Breast epithelium (tissue), 3 donors: Measurements from ENCODE around the gene COL7A1.

Source experiments
- POLR2A ChIP-seq: fragments of 450-650 bp; IDR thresholded peaks from one replicate; pipeline ENCODE4 v1.6.1; 2016; ENCODE audit warnings: antibody characterized with exemption, mild to moderate bottlenecking, moderate library complexity
- TF ChIP-seq, protein P1 (sequence below), 3 donors: fragments of 450-650 bp; IDR thresholded peaks; one replicate each; pipeline ENCODE4 v1.5.1; 2016 to 2017; ENCODE audit warnings: antibody characterized with exemption in 3 of 3, mild to moderate bottlenecking in 3 of 3, moderate library complexity in 3 of 3

DNA sequence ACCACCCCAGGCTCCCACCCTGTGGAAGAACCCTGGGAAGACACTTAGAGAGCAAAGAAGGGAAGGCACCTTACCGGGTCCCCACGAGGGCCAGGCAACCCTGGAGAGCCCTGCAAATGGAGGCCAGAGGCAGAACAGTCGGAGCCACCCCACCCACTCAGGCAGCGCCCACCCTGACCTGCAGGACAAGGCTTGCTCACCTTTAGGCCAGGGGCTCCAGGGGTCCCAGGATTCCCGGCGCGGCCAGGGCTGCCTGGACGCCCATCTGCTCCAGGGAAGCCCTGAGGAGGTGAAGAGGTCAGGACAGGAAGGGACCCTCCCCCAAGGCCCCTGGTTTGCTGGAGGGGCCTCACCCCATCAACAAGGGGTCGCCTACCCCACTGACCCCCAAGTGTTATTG, 10.3 kb downstream of the COL7A1 start:
- TF ChIP-seq, protein P1, sequence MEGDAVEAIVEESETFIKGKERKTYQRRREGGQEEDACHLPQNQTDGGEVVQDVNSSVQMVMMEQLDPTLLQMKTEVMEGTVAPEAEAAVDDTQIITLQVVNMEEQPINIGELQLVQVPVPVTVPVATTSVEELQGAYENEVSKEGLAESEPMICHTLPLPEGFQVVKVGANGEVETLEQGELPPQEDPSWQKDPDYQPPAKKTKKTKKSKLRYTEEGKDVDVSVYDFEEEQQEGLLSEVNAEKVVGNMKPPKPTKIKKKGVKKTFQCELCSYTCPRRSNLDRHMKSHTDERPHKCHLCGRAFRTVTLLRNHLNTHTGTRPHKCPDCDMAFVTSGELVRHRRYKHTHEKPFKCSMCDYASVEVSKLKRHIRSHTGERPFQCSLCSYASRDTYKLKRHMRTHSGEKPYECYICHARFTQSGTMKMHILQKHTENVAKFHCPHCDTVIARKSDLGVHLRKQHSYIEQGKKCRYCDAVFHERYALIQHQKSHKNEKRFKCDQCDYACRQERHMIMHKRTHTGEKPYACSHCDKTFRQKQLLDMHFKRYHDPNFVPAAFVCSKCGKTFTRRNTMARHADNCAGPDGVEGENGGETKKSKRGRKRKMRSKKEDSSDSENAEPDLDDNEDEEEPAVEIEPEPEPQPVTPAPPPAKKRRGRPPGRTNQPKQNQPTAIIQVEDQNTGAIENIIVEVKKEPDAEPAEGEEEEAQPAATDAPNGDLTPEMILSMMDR (IDR thresholded peaks at IDR 0.05), result no peak
- TF ChIP-seq POLR2A, result no peak
